Endothelial cell of umbilical vein (primary cell): ENCODE data around the gene ITIH2. TPM values are rescaled to one million over a fixed set of nuclear protein-coding genes. Genes with fewer than 3 reads are reported as not detected.
"Not testable (repeated sequence)": the region's sequence is repeated elsewhere in the genome, so short reads cannot be mapped to it uniquely, and the experiment has no call there.

Source experiments
- BruUV-seq: library from RNA; stranded (reverse); fragments of 400-500 nt; replicated peaks from 2 replicates; lab custom pipeline; 2021; lab: Mats Ljungman, UMichigan
- CTCF ChIA-PET: fragments of 300-600, 350-600 bp; sonication (Branson Sonifier 250); formaldehyde crosslinking; loops from one replicate; lab custom pipeline; 2021; ENCODE audit warnings: antibody characterized with exemption, inconsistent platforms; lab: Charles Lee
- POLR2A ChIA-PET: fragments of 300-600, 350-600 bp; sonication (Branson Sonifier 250); formaldehyde crosslinking; loops from one replicate; lab custom pipeline; 2021; ENCODE audit warnings: antibody characterized with exemption, inconsistent platforms; lab: Charles Lee
- DNase-seq: peaks from one replicate; pipeline ENCODE4 v3.0.0-alpha.2; 2011; ENCODE audit warnings: low read depth, low spot score
- FAIRE-seq: peaks from 2 replicates; lab custom pipeline; 2011; peaks lifted over from hg19 to GRCh38; lab: Jason Lieb, UNC
- H2AFZ ChIP-seq: 2 replicates; pipeline ENCODE4 v1.6.0; 2012; ENCODE audit warnings: low read depth, low read length, control low read depth, inconsistent platforms
- H3K27ac ChIP-seq: 2 replicates; pipeline ENCODE4 v1.5.1; 2011; ENCODE audit warnings: low read depth, mild to moderate bottlenecking, control low read depth, low read length, moderate library complexity; ENCODE audit not compliant: insufficient read depth
- H3K27me3 ChIP-seq, 2 experiments: 2 replicates each; pipeline versions ENCODE4 v1.6.0 to v1.6.1; 2011; ENCODE audit warnings: low read length in 2 of 2, mixed read lengths in 1 of 2; ENCODE audit not compliant: control insufficient read depth in 2 of 2, insufficient read depth in 2 of 2
- H3K36me3 ChIP-seq, 2 experiments: 2 replicates in 1 of 2; 3 replicates in 1 of 2; pipeline ENCODE4 v1.5.1; 2011; ENCODE audit warnings: low read length in 2 of 2, mild to moderate bottlenecking in 1 of 2, moderate library complexity in 1 of 2; ENCODE audit not compliant: control insufficient read depth in 2 of 2, insufficient read depth in 2 of 2; ENCODE audit errors: extremely low read depth in 1 of 2
- H3K4me1 ChIP-seq: 3 replicates; pipeline ENCODE4 v1.5.1; 2011; ENCODE audit warnings: mild to moderate bottlenecking, low read length; ENCODE audit not compliant: control insufficient read depth, insufficient read depth; ENCODE audit errors: extremely low read depth
- H3K4me2 ChIP-seq: 2 replicates; pipeline ENCODE4 v1.6.1; 2011; ENCODE audit warnings: low read length, control low read depth, mixed read lengths; ENCODE audit not compliant: insufficient read depth
- H3K4me3 ChIP-seq, 3 experiments: fragments of 200-600 bp in 1 of 3; sonication (generic), shearing (Covaris generic) in 1 of 3; replicated peaks in 1 of 3; 2 replicates each; pipeline ENCODE4 v1.5.1; 2011 to 2016; ENCODE audit warnings: control low read depth in 3 of 3, low read length in 3 of 3, mild to moderate bottlenecking in 2 of 3, inconsistent platforms in 1 of 3, low read depth in 1 of 3, moderate library complexity in 1 of 3; ENCODE audit not compliant: insufficient read depth in 1 of 3
- H3K79me2 ChIP-seq: 2 replicates; pipeline ENCODE4 v1.6.0; 2012; ENCODE audit warnings: low read length, inconsistent platforms; ENCODE audit not compliant: control insufficient read depth, insufficient read depth
- H3K9ac ChIP-seq: replicated peaks from 2 replicates; pipeline ENCODE3; 2011; ENCODE audit warnings: low read length, control low read depth; ENCODE audit not compliant: insufficient read depth; ENCODE audit errors: extremely low read depth
- H3K9me1 ChIP-seq: replicated peaks from 3 replicates; pipeline ENCODE4 v1.6.0; 2011; ENCODE audit warnings: mild to moderate bottlenecking, low read length; ENCODE audit not compliant: control insufficient read depth, insufficient read depth; ENCODE audit errors: extremely low read depth
- H3K9me3 ChIP-seq: replicated peaks from 2 replicates; pipeline ENCODE4 v1.5.1; 2012; ENCODE audit warnings: low read length, inconsistent platforms; ENCODE audit not compliant: control insufficient read depth, insufficient read depth
- H4K20me1 ChIP-seq: replicated peaks from 2 replicates; pipeline ENCODE3; 2011; ENCODE audit warnings: mild to moderate bottlenecking, low read length; ENCODE audit not compliant: control insufficient read depth, insufficient read depth; ENCODE audit errors: extremely low read depth
- CTCF ChIP-seq, 2 donors: IDR thresholded peaks; 1 replicate in 1 of 2; 2 replicates in 1 of 2; pipeline ENCODE4 v1.5.1; 2011; ENCODE audit warnings: low read length in 2 of 2, mild to moderate bottlenecking in 2 of 2, moderate library complexity in 2 of 2, control low read depth in 1 of 2, inconsistent platforms in 1 of 2, low read depth in 1 of 2; ENCODE audit not compliant: insufficient read depth in 1 of 2; ENCODE audit errors: extremely low read depth in 1 of 2
- EZH2 ChIP-seq: IDR thresholded peaks from 2 replicates; pipeline ENCODE4 v1.6.1; 2012; ENCODE audit warnings: borderline replicate concordance, low read depth, mild to moderate bottlenecking, moderate library complexity, low read length, inconsistent platforms; ENCODE audit not compliant: severe bottlenecking
- FOS ChIP-seq: IDR thresholded peaks from 2 replicates; pipeline ENCODE4 v1.6.1; 2011; ENCODE audit warnings: mild to moderate bottlenecking, low read length, moderate library complexity, borderline replicate concordance; ENCODE audit not compliant: insufficient read depth
- GATA2 ChIP-seq: IDR thresholded peaks from 2 replicates; pipeline ENCODE4 v1.7.0; 2011; ENCODE audit warnings: low read depth, mild to moderate bottlenecking, moderate library complexity, mixed read lengths, low read length; ENCODE audit not compliant: insufficient read length, insufficient read depth
- JUN ChIP-seq: IDR thresholded peaks from 2 replicates; pipeline ENCODE4 v1.6.1; 2011; ENCODE audit warnings: borderline replicate concordance, low read depth; ENCODE audit not compliant: insufficient read length, insufficient read depth
- MAX ChIP-seq: IDR thresholded peaks from 2 replicates; pipeline ENCODE4 v1.6.1; 2011; ENCODE audit not compliant: insufficient read depth, insufficient read length
- MYC ChIP-seq: IDR thresholded peaks from one replicate; pipeline ENCODE4 v1.6.1; 2011; ENCODE audit warnings: mild to moderate bottlenecking, low read depth, low read length
- POLR2A ChIP-seq: IDR thresholded peaks from 2 replicates; pipeline ENCODE4 v1.6.1; 2012; ENCODE audit warnings: low read depth, mild to moderate bottlenecking, control low read depth, low read length
- POLR2AphosphoS5 ChIP-seq: IDR thresholded peaks from 2 replicates; pipeline ENCODE4 v1.6.1; 2012; ENCODE audit warnings: low read depth, mild to moderate bottlenecking, control low read depth, low read length, moderate library complexity; ENCODE audit not compliant: insufficient read depth
- dilution Hi-C: fragments of 300-500 bp; cut with MboI; formaldehyde crosslinking; loops from one replicate; pipeline ENCODE4 v1.15.0; 2019; ENCODE audit warnings: low sequenced_read_pairs; ENCODE audit not compliant: extremely low pct_ligation_motif_present
- intact Hi-C: fragments of 100-400 bp; cut with micrococcal nuclease; formaldehyde crosslinking; loops from one replicate; pipeline ENCODE4 v1.10.0; 2022
- polyA plus RNA-seq, 4 experiments: library from polyadenylated mRNA; depleted of rRNA in 3 of 4; stranded (reverse) in 3 of 4; unstranded in 1 of 4; fragments of >200 nt; gene quantifications; 2 replicates each; pipeline versions ENCODE4 v1.2.1 to v1.2.3, GENCODE V29; 2011 to 2012; ENCODE audit warnings: missing spikeins in 1 of 4
- total RNA-seq: library from RNA; stranded (reverse); gene quantifications from 2 replicates; pipeline ENCODE4 v1.2.3, GENCODE V29; 2021

Gene ITIH2
- total and polyA plus RNA-seq, 2 donors (not counting 3 experiments of a cell fraction or from before 2014, with no cell fraction given) = not detected

- H3K9me1 ChIP-seq, H3K4me2 ChIP-seq, FAIRE-seq, H4K20me1 ChIP-seq, H2AFZ ChIP-seq, CTCF ChIA-PET, H3K27ac ChIP-seq, dilution Hi-C loops, H3K4me1 ChIP-seq, H3K27me3 ChIP-seq, H3K9me3 ChIP-seq, H3K9ac ChIP-seq, H3K36me3 ChIP-seq, intact Hi-C loops, H3K79me2 ChIP-seq, H3K4me3 ChIP-seq, POLR2A ChIA-PET, DNase-seq, BruUV-seq: not testable (repeated sequence)
Measured at GRCh38 chr10:7692368-7692767, 10.7 kb upstream of the ITIH2 start.

DNA sequence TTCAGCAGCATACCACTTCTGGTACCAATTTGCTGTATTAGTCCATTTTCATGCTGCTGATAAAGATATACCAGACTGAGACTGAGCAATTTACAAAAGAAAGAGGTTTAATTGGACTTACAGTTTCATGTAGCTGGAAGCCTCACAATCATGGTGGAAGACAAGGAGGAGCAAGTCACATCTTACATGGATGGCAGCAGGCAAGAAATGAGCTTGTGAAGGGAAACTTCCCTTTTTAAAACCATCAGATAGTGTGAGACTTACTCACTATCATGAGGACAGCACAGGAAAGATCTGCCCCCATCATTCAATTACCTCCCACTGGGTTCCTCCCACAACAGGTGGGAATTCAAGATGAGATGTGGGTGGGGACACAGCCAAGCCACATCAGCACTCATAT lies 9.9 kb upstream of the ITIH2 start:
- BruUV-seq, H3K79me2 ChIP-seq: not testable (repeated sequence)

DNA sequence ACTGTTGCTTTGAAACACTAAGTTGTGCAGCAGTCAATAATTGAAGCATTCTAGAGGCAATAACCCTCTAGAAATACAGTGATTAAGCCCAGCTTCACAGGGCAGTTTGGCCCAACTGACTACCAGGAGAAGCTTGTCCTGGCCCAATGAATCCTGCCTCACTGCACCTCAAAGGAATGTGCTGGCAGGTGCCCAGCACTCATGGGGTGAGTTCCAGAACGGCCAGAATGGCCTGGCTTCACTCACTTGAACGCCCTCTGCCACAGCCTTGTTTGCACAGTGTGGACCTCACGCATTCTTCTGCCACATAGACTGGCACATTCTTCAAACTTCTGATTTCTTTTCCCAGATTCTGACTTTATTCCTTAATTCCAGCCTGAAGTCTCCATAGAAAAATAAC lies 6.6 kb upstream of the ITIH2 start:
- intact Hi-C loops (no loop called here), dilution Hi-C loops (no loop called here)
- FAIRE-seq = no peak
- Histone ChIP-seq H3K9me3 (no peaks in the 10 kb centered on the region), H2AFZ (no peak overlapping the region), H3K36me3 (no peaks in the 10 kb centered on the region), H3K4me3 (no peak overlapping the region), H3K79me2 (no peaks in the 10 kb centered on the region), H3K4me1 (no peaks in the 10 kb centered on the region), H3K27me3 (no peaks in the 10 kb centered on the region), H3K4me2 (no peak overlapping the region), H3K9ac (no peak overlapping the region), H3K27ac (no peak overlapping the region), H3K9me1 (no peaks in the 10 kb centered on the region), H4K20me1 (no peaks in the 10 kb centered on the region)
- TF ChIP-seq GATA2 (no peak), CTCF (IDR thresholded peaks at IDR 0.05; ENCODE audit: extremely low read depth in 1 of 2, insufficient read depth in 1 of 2, low read depth in 1 of 2, low read length in 2 of 2) (no peak), POLR2AphosphoS5 (no peak), EZH2 (no peak), FOS (no peak), MAX (no peak), POLR2A (no peak), MYC (no peak), JUN (no peak)
- CTCF ChIA-PET = no interaction called here
- no peak for DNase-seq
- POLR2A ChIA-PET = no interaction called here
- BruUV-seq = no TSS peak

More for the DNA sequence above, 9.9 kb upstream of the ITIH2 start:
- DNase-seq, POLR2A ChIA-PET, H3K4me2 ChIP-seq, H2AFZ ChIP-seq, H3K4me1 ChIP-seq, CTCF ChIA-PET, intact Hi-C loops, H3K9me3 ChIP-seq, H3K27me3 ChIP-seq, H3K9me1 ChIP-seq, H4K20me1 ChIP-seq, dilution Hi-C loops, H3K9ac ChIP-seq, H3K27ac ChIP-seq, H3K4me3 ChIP-seq, H3K36me3 ChIP-seq, FAIRE-seq: not testable (repeated sequence)
